IPS-NIHi7 (cell line): ENCODE data around the gene PFDN6.
A peak's percentile ranks its signal among the peaks of the same experiment; 100 is the strongest.
"Not testable (repeated sequence)": the region's sequence is repeated elsewhere in the genome, so short reads cannot be mapped to it uniquely, and the experiment has no call there.

Experiments
- DNase-seq: peaks from one replicate; pipeline ENCODE4 v3.0.0; 2012; ENCODE audit warnings: mixed read lengths; ENCODE audit errors: extremely low spot score

PFDN6 gene

DNA sequence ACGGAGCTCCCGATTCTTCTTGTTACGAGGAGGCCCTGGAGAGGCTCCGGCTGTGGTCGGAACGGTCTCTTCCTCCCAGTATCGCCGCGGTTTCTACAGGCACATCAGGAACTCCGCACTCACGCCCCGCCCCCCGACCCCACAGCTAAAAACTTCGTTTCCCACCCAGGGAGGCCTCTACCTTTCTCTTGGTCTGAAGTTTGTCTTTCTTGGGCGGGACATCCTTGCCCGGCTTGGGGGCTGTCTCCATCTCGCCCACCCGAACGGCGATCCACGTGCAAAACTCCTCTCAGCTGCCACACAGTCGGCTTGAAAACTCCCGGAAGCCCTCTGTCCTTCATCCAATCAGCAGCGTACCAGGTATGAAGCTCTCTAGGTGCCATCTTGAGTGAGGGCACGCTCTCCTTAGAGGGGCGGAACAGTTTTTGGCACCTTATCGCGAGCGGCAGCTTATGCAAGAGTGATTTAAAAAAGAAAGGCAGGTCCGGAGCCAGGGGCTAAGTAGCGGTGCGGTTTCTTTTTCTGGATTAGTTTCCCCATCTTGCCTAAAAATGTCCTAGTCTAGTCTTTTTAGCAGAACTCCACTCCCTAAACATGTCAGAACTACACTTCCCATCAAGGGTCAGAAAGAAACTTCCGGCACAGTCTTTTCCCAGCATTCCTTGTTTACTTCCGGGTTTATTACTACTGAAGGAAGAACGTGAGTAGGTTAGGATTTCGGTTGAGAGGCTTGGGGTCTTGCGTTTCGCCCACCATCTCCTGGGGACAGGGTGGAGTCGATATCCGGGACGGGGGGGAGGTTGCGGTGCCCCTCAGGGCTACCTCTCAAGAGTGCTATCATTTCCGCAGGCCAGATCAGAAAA lies at the start of gene PFDN6, which contains the start of gene WDR46:
Gene PFDN6 (plus strand): TSS at position 681 of the 863 bp plus-strand sequence. CDS start 256 bp downstream, outside the sequence.
Gene WDR46 (minus strand): TSS at position 319 of the 863 bp plus-strand sequence. CDS start 69 bp downstream, at position 250.
- DNase-seq = peak; percentile 89

DNA sequence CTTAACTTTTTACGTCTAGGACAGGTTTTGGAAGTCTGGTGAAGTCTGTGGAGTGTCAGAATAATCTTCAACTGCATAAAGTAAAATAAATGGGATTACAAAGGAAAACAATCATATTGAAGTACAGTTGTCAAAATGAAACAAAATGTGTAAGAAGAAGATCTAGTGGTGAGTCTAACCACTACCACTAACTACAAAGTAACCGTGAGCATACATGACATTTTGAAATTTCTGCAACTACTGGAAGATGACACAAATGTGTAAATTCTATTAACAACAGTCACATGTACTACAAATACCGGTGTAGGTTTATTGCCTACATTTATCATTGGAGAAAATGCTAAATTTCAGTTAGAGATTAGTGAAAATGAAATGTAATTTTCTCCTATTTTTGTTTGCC lies 47.4 kb upstream of the PFDN6 start:
- no peak for DNase-seq

DNA sequence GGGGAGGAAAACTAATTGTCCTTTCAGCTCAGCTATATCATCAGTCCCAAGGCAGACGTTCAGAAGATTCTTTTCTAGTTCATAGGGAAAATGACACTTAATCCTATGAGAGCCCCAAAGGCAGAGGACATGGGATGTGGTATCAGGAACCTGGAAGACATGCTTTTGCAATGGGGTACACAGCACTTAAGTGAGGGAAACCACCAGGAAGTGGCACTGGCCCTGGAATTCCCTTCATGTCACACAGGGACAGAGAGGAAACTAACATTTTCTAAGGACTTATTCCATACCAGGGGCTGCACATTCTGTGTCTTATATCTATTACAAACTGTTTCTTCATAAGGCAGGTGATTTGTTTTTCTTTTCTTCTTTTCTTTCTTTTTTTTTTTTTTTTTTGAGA lies 45.9 kb upstream of the PFDN6 start:
- DNase-seq = no peak

DNA sequence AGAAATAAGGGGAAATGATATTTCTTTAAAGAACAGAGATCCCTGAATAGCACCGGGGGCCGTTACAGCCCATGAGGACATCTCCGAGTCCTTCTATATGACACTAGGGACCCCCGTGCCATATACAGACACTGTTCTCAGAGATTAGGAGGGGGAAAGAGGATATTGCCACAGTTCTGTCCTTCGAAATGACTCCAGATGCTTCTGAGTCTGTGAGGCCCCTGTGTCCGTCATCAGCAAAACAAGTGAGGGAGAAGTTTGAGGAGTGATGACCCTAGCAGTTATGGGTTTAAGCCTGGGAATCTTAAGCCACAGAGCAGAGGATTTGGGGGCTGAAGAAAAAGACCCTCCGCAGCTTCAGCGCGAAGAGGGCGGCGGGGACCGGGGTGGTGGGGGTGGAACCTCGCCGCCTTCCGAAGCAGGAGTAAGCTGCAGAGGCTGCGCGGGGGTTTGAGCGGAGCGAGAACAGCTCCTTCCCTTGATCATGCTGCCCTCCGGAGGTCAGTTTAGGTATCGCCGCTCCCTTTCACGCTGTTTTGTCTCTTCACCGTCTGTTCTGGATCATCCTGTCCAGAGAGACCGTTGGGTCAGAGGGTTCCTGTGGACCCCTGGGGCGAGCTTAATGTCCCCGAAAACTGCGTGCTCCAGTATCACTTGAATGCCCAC lies 41.3 kb upstream of the PFDN6 start:
- peak; percentile 83 for DNase-seq

DNA sequence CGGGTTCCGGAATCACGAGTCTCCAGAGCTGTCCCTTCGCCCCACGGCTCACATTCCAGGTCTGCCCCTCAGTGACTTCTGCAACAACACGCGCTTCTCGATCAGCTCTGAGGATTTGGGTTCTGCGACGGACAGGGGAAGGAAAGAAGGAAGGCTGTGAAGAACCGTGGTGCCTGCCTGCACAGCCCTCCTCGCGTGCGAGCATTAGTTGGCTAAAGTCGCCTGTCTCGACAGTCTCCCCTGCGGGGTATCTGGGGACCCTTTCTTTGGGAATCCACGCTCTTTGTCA lies 40.8 kb upstream of the PFDN6 start:
- no peak for DNase-seq

DNA sequence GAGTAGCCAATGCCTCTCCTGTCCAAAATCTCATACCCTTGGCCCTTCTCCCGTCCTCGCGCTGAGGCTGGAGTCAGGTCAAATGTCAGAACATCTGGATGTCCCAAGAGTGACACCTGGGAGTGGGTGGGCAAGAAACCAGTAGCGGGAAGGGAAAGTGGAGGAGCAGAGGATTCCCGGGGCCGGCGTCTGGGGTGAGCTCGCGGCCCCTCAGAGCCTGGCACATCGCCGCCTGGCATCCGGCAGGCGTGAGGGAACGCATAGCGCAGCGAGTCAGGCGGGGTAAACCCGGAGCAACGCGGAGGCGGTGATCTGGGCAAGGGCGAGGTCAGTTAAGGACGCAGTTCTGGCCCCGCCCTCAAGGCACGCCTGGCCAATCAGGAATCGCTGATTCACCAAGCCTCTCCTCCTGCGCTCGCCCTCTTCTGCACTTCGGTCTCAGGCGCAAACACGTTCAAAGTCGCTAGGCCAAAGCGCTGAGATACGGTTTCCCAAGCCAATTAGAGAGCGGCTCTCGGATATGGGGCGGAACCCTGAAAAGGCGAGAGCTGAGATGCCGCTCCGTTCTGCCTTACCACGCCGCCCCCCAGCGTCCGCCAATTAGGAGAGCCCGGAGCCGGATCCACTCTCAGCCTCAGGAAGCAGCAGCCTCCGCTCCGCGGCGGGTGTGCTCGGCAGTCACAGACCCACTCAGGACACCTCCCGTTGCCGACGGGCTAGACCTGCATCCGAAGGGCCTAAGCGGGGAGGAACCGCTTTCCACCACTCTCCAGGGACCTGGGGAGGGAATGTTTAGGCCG lies 40.3 kb upstream of the PFDN6 start:
- peak; percentile 92 for DNase-seq

DNA sequence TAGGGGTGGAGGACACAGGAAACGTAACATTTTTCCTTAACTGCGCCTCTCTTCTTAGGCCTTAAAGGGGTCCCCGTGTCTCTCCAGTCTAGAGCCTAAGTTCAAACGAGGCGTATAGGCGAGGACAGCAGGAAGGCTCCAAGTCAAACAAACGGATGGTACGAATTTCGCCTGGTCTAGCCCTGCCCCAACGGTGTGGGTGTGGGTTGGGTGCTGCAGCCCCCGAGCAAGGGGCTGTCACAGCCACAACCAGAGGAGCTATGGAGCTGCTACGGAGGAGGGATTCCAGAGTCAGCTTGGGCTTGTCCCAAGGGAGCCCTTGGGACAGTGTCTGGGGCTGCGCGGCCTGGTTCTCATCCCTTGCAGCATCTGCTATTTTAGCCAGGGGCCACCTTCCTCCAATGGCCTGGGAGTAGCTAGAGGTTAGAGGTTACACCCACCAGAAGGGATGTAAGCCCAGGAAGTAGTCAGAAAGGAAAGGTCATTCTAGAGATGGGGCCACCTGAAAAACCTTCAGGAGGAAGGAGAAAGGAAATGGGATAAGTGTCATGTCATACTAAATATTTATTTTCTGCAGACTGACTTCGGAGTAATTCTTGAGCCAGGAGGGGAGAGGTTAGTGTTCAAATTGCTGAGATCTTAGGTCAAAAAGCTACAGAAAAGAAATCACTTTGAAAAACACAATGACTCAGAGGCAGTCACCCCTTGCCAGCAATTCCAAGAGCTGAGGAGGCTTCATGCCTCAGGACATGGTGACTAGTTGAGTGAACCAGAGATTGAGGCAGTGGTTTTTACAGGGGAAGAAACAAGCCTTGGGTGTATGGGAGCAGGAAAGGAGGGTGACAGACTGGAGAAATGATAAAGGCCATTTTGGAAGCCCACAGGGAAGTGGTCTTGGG lies 39.4 kb upstream of the PFDN6 start:
- DNase-seq = peak; percentile 15

DNA sequence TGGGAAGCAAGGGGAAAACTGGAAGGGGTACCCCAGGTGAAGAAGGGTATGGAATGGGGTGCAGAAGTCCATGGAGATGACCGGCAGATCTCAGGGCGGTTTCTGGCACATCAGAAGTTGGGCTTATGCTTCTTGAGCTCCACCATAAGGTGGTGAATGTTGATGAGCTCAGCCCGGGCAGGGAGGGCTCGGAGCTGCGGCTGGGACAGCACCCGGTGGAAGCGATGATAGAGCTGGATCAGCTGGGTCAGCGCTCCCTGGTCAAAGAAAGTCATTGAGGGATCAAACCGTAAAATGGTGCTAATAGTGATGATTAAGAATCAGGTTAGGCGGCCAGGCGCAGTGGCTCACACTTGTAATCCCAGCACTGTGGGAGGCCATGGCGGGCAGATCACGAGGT lies 38.7 kb upstream of the PFDN6 start:
- DNase-seq = no peak

DNA sequence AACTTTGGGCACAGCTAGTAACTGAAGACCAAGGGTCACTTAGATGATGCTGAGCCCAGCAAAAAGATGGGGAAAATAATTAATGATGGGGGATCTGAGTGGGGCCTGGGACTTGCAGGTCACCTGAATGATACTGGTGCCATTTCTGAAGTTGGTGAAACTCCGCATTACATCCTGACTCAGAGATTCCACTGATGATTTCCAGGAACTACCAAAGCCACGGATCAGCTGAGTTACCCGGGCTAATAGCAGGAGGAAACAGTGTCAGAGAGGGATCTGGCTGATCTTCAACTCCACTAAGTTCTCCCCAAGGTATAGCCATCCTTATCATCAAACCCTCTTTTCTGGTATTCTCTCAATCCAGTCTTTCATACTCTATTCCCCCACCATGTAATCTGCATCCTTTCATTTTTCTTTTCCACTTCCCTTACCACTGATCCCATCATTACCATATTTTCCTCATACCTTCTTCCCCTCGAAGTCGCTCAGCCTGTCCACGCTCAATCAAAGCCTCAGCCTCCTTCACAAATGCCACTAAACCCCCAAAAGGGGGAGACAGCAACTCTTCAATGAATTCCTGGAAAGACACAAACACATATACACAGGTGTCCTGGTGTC lies 37.9 kb upstream of the PFDN6 start:
- no peak for DNase-seq

DNA sequence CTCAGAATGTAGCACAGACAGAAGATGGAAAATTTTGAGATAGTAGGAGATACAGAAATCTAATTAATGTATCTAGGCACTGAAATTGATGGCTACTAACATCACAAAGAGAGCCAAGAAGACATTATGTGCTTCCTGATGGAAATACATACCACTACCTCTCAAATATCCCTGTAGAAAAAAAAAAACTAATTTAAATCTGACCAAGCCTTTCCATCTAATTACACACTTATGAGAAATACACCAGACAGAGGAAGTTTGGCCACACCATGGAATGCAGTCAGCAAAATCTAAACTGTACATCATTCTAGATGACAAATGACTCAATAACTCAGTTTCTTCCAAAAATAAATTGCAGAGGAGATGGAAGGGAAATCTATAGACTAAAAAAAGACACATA lies 36.6 kb upstream of the PFDN6 start:
- no peak for DNase-seq

DNA sequence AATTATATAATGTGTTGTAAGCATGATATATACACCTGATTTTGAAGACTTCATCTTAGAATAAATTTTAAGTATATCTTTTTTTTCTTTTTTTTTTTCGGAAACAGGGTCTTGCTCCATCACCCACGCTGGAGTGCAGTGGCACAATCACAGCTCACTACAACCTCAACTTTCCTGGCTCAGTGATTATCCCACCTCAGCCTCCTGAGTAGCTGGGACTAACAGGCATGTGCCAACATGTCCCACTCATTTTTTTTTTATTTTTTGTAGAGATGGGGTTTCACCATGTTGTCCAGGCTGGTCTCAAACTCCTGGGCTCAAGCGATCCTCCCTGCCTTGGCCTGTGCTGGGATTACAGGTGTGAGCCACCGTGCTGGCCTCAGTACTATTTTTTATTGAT lies 34.8 kb upstream of the PFDN6 start:
- no peak for DNase-seq

DNA sequence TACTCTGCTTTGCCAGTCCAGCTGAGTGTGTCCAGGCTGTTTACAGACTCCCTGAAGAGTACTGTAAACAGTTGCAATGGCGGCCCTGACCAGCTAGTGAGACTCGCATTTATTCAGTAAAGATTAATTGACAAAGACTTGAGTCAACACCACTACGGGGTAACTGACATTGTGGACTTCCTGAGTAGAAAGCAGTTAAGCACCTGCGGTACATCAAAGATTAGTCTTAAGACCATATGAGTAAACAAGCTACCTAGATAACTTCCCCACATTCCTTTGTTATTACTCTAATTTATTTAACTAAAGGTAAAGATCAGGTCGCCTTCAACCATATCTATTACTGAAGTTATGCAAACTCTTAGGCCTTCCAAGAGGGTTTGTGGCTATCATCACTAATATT lies 30.4 kb upstream of the PFDN6 start:
- DNase-seq = no peak

DNA sequence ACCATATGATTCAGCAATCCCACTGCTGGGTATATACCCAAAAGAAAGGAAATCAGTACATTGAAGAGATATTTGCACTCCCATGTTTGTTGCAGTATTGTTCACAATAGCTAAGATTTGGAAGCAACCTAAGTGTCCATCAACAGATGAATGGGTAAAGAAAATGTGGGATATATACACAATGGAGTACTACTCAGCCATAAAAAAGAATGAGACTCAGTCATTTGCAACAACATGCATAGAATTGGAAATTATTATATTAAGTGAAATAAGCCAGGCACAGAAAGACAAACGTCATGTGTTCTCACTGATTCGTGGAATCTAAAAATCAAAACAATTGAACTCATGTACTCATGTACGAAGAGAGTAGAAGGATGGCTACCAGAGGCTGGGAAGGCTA lies 26.9 kb upstream of the PFDN6 start:
- not testable (repeated sequence) for DNase-seq

DNA sequence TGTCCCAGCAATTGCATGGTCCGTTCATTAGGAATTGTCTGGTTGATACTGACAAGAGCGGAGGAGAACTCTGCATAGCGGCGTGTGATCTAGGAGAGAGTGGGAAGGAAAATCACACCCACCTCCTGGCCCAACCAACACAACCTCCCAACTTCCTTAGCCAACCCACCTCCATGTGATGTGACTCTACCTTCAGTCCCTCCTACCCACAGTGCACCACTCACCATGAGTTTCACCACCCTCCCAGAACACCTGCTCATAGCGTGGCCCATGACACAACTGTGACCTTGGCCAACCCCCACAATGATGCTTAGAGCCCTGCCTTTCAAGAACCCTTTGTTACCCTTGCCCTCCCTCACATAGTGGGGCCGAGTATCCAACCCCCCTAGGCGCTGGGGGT lies 25.4 kb upstream of the PFDN6 start:
- DNase-seq = no peak

DNA sequence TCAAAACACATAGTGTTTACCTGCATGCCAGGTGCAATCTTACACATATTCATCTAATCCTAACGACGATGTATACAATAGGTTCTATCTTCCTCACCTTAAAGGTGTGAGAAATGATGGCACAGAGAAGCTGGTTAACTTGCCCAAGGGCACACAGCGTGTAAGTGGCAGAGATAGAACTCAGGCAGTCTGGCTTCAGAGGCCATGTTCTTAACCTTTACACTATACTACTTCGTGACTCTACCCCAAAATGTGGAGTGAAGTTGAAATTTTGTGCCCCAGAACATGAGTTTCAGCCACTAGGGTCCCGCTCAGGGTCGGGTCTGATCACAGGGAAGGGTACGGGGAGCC lies 18.3 kb upstream of the PFDN6 start:
- DNase-seq = no peak

DNA sequence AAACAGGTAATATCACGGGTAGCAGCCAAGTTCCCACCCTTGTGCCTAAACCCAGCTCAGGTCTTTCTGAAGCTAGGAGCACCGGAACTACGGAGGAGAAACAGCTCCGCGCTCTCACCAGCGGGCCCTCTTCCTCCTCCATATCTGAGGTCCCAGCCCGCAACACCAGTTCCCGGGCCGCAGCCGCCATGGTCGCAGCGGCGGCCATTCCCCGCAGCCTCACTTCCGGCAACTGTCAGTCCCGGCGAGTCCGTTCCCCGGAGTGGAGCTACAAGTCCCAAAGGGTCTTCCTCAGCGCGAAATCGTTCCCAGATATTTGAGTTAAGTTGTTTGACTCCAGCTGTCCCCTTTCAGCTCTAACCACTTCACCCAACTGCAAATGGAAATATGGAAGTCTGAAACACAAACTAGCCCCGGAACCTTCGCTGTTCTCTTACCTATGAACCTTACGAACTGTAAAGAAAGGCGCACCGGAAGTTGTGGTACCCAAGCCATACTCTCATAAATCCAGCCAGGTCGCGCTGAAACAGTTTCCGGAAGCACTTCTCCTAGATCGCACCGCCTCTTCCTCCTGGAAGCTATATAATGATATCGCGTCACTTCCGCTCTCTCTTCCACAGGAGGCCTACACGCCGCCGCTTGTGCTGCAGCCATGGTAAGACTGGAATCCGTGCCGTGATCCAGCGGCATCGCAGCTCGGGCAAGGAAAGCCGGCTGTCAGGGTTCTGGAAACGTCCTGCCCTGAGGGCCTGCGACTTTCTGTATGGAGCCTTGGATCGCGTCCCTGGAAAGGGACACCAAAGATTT lies 17.7 kb upstream of the PFDN6 start, which contains the start of the genes RPS18 and VPS52:
Gene RPS18 (plus strand): TSS at position 608 of the 807 bp plus-strand sequence. CDS start 45 bp downstream, at position 653.
Gene VPS52 (minus strand): TSS at position 409 of the 807 bp plus-strand sequence. CDS start 201 bp downstream, at position 208.
- peak; percentile 90 for DNase-seq

DNA sequence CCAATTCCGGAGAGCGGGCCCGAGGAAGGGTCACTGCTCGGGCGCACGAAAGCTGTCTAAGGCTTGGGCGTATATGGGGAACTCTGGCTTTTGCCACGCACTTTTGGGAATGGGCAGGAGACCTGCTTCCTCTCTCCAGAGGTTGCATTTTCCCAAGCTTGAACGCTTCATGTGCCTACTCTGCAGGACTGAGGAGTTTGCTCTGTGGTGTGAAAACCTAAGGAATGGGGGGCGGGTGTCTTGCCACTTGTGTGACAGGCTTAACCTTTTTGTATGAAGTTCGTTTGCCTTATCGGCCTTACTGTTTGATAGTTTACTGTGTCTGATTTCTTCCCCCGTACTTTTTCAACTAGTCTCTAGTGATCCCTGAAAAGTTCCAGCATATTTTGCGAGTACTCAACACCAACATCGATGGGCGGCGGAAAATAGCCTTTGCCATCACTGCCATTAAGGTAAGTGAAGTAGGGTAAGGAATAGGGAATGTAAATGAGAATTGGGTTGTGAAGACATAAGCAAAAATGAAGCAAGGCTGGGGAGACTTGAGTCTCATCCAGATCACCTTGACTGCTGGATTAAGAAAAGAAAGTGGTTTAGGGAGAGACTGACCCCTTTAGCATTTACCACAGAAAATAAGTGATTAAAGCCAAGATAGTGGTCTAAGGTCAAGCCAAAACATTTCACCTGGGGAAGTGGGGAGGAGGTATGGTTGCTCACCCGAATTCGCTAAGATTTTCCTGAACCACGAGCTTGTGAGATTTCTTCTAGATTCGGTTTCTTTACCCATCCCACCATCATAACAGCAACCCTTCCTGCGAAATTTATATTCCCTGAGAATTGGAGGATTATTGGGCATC lies 16.9 kb upstream of the PFDN6 start:
- no peak for DNase-seq

DNA sequence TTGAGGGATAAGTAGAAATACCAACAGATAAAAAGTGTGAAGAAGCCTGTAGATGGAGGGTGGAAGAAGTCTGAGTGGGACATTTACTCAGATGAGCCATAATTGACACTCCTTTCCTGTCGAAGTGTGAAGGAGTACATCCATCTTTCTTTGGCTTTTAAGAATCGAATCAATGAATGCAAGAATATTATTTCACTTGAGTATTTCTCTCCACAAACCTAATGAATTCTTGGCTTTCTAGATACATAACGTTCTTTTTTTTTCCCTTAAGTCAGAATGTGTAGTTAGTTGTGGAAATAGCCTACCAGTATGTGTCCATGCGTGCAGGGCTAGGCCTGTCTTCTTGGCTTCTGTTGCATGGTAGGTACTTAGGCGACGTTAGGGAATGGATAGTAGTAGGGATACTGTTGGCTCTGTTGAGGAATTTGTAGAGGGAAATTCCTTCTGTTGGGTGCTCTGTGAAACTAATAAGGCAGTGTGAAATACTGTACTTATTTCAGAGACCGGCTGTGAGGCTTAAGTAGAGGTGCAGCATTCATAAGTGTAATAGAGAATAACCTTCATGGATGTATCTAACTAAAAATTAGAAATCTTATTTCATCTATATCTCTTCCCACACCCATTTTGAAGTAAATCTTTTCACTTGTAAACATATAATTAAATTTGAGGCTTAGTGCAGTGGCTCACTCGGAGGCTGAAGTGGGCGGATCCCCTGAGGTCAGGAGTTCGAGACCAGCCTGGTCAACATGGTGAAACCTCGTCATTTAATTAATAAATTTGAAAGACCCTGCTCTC lies 16.1 kb upstream of the PFDN6 start:
- no peak for DNase-seq
